ENCODE data around the gene CDC42.

GRCh38 chr1:22040286-22040623 is 12.3 kb upstream of the CDC42 start:
- TF ChIP-seq EZH2 (IDR thresholded peaks at IDR 0.05; ENCODE audit: borderline replicate concordance, low read length): no peak
- TF ChIP-seq, protein P1, sequence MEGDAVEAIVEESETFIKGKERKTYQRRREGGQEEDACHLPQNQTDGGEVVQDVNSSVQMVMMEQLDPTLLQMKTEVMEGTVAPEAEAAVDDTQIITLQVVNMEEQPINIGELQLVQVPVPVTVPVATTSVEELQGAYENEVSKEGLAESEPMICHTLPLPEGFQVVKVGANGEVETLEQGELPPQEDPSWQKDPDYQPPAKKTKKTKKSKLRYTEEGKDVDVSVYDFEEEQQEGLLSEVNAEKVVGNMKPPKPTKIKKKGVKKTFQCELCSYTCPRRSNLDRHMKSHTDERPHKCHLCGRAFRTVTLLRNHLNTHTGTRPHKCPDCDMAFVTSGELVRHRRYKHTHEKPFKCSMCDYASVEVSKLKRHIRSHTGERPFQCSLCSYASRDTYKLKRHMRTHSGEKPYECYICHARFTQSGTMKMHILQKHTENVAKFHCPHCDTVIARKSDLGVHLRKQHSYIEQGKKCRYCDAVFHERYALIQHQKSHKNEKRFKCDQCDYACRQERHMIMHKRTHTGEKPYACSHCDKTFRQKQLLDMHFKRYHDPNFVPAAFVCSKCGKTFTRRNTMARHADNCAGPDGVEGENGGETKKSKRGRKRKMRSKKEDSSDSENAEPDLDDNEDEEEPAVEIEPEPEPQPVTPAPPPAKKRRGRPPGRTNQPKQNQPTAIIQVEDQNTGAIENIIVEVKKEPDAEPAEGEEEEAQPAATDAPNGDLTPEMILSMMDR (conservative IDR thresholded peaks at IDR 0.05 in 1 of 2, IDR thresholded peaks at IDR 0.05 in 1 of 2; ENCODE audit: extremely low read depth in 1 of 2, insufficient read depth in 1 of 2, low read depth in 1 of 2, low read length in 2 of 2): no peak
